ENCODE measurements around the gene PLCL1. TPM values are rescaled to one million over a fixed set of nuclear protein-coding genes. Genes with fewer than 3 reads are reported as not detected.

Gene PLCL1
- total RNA-seq, 1 experiment from 2014 or later = 1.6 TPM

DNA sequence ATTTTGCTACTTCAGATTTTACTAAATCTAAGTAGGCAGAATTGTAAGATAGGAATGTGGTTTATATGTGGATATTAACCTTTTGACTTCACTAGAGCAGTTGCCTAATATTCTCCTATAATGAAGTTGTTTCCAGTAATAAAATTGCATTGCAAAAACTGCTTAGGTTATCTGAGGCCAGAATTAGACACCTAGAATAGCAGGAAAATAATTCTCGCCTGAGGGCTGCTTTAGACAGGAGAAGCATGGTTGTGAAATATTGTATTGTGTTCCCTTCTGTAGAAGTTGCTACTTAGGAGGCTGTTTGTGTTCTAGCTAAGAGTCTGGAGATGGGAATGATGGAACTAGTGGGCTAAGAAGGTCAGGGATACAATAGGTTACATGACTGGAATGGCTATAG, 146.3 kb downstream of the PLCL1 start:
- no peaks in the 10 kb centered on the region for H3K36me3 Mint-ChIP-seq (ENCODE audit: insufficient read depth, unreplicated experiment)
- no TSS peak for BruUV-seq (replicated peaks)
- intact Hi-C loops (cut with micrococcal nuclease; ENCODE audit: unreplicated experiment) = no loop called here
- H3K4me1 Mint-ChIP-seq (ENCODE audit: low read depth, unreplicated experiment) = no peaks in the 10 kb centered on the region
- H3K9me3 ChIP-seq = no peaks in the 10 kb centered on the region
- H3K4me3 Mint-ChIP-seq (ENCODE audit: unreplicated experiment) = no peak overlapping the region
- H3K4me3 ChIP-seq (ENCODE audit: low read depth, low read length) = no peak overlapping the region
- CTCF ChIA-PET = no interaction called here
- no peaks in the 10 kb centered on the region for H3K4me1 ChIP-seq
- no peak for DNase-seq
- no peaks in the 10 kb centered on the region for H3K9me3 Mint-ChIP-seq (ENCODE audit: unreplicated experiment)
- TF ChIP-seq, protein P1, sequence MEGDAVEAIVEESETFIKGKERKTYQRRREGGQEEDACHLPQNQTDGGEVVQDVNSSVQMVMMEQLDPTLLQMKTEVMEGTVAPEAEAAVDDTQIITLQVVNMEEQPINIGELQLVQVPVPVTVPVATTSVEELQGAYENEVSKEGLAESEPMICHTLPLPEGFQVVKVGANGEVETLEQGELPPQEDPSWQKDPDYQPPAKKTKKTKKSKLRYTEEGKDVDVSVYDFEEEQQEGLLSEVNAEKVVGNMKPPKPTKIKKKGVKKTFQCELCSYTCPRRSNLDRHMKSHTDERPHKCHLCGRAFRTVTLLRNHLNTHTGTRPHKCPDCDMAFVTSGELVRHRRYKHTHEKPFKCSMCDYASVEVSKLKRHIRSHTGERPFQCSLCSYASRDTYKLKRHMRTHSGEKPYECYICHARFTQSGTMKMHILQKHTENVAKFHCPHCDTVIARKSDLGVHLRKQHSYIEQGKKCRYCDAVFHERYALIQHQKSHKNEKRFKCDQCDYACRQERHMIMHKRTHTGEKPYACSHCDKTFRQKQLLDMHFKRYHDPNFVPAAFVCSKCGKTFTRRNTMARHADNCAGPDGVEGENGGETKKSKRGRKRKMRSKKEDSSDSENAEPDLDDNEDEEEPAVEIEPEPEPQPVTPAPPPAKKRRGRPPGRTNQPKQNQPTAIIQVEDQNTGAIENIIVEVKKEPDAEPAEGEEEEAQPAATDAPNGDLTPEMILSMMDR (IDR thresholded peaks at IDR 0.05; ENCODE audit: insufficient read depth in 1 of 2, low read depth in 1 of 2, low read length in 1 of 2, severe bottlenecking in 1 of 2, unreplicated experiment in 1 of 2) = no peak
- peaks cover 3% of the 10 kb centered on the region for H3K27me3 Mint-ChIP-seq (ENCODE audit: insufficient read depth, unreplicated experiment)
- POLR2A ChIA-PET = no interaction called here
- no peak overlapping the region for H3K27ac Mint-ChIP-seq (ENCODE audit: unreplicated experiment)
- no peaks in the 10 kb centered on the region for H3K27me3 ChIP-seq (replicated peaks; ENCODE audit: control insufficient read depth, insufficient read depth, low read length)
- no peaks in the 10 kb centered on the region for H3K36me3 ChIP-seq (ENCODE audit: control insufficient read depth, insufficient read depth, low read length)

DNA sequence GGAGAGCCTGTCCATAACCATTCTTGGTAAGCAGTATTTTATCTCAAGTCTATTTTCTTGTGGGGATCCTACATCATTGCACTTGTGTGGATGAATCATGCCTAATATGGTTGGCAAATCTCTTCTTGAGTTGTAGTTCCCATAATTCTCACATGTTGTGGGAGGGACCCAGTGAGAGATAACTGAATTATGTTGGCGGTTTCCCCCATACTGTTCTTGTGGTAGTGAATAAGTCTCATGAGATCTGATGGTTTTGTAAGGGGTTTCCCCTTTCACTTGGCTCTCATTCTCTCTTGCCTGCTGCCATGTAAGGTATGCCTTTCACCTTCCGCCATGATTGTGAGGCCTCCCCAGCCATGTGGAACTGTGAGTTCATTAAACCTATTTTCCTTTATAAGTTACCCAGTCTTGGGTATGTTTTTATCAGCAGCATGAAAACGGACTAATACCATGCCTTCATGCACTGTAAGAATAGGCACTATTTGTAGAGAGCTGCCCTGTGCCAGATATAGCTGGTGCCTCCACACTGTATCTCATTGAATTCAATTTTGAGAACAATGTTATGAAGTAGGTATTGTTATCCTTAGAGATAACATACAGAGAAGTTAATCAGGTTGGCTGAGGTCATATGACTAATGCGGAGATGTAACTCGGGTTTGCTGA, 148.3 kb downstream of the PLCL1 start:
- Histone ChIP-seq H3K4me3 (ENCODE audit: low read depth, low read length) (no peak overlapping the region), H3K9me3 (no peaks in the 10 kb centered on the region), H3K4me1 (no peaks in the 10 kb centered on the region), H3K27me3 (replicated peaks; ENCODE audit: control insufficient read depth, insufficient read depth, low read length) (no peaks in the 10 kb centered on the region), H3K36me3 (ENCODE audit: control insufficient read depth, insufficient read depth, low read length) (no peaks in the 10 kb centered on the region)
- H3K4me3 Mint-ChIP-seq (ENCODE audit: unreplicated experiment) = no peak overlapping the region
- no peak for DNase-seq
- CTCF ChIA-PET = no interaction called here
- TF ChIP-seq, protein P1 (IDR thresholded peaks at IDR 0.05; ENCODE audit: insufficient read depth in 1 of 2, low read depth in 1 of 2, low read length in 1 of 2, severe bottlenecking in 1 of 2, unreplicated experiment in 1 of 2) = no peak
- peaks cover 6% of the 10 kb centered on the region for H3K27me3 Mint-ChIP-seq (ENCODE audit: insufficient read depth, unreplicated experiment)
- no peak overlapping the region for H3K27ac Mint-ChIP-seq (ENCODE audit: unreplicated experiment)
- no peaks in the 10 kb centered on the region for H3K36me3 Mint-ChIP-seq (ENCODE audit: insufficient read depth, unreplicated experiment)
- no peaks in the 10 kb centered on the region for H3K4me1 Mint-ChIP-seq (ENCODE audit: low read depth, unreplicated experiment)
- intact Hi-C loops (cut with micrococcal nuclease; ENCODE audit: unreplicated experiment) = no loop called here
- POLR2A ChIA-PET = no interaction called here
- no TSS peak for BruUV-seq (replicated peaks)
- no peaks in the 10 kb centered on the region for H3K9me3 Mint-ChIP-seq (ENCODE audit: unreplicated experiment)

DNA sequence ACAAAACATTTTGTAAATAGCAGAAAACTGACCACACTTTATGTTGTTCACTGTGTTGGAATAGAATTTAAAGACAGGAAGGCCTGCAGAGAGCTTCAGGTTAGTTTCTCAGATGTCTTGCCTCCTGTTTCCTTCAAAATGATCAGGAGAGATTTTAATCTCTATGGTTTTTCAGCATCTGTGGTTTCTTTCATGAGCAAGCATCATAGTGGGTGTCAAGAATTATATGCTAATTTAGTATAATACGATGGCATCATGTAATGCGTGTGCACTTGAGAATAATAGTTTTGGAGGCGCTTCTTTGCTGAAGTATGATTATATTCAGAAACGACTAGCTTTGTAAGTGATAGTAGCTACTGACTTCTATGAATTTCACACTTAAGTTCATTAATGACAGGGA, 149.9 kb downstream of the PLCL1 start:
- intact Hi-C loops (cut with micrococcal nuclease; ENCODE audit: unreplicated experiment) = no loop called here
- no peaks in the 10 kb centered on the region for H3K9me3 Mint-ChIP-seq (ENCODE audit: unreplicated experiment)
- ChIA-PET POLR2A (no interaction called here), CTCF (no interaction called here)
- no peak overlapping the region for H3K4me3 ChIP-seq (ENCODE audit: low read depth, low read length)
- no peak overlapping the region for H3K4me3 Mint-ChIP-seq (ENCODE audit: unreplicated experiment)
- no peak for DNase-seq
- H3K4me1 Mint-ChIP-seq (ENCODE audit: low read depth, unreplicated experiment) = no peaks in the 10 kb centered on the region
- H3K4me1 ChIP-seq = no peaks in the 10 kb centered on the region
- no peaks in the 10 kb centered on the region for H3K27me3 ChIP-seq (replicated peaks; ENCODE audit: control insufficient read depth, insufficient read depth, low read length)
- TF ChIP-seq, protein P1 (IDR thresholded peaks at IDR 0.05; ENCODE audit: insufficient read depth in 1 of 2, low read depth in 1 of 2, low read length in 1 of 2, severe bottlenecking in 1 of 2, unreplicated experiment in 1 of 2) = no peak
- H3K36me3 Mint-ChIP-seq (ENCODE audit: insufficient read depth, unreplicated experiment) = no peaks in the 10 kb centered on the region
- no peak overlapping the region for H3K27ac Mint-ChIP-seq (ENCODE audit: unreplicated experiment)
- no peaks in the 10 kb centered on the region for H3K9me3 ChIP-seq
- peaks cover 3% of the 10 kb centered on the region for H3K27me3 Mint-ChIP-seq (ENCODE audit: insufficient read depth, unreplicated experiment)
- H3K36me3 ChIP-seq (ENCODE audit: control insufficient read depth, insufficient read depth, low read length) = no peaks in the 10 kb centered on the region
- no TSS peak for BruUV-seq (replicated peaks)
